Tibial nerve (tissue), 3 donors: ENCODE measurements around the gene MAP3K7.

Source experiments
- CTCF ChIP-seq, 5 experiments: fragments of 200-600 bp in 3 of 5; fragments of 450-650 bp in 2 of 5; sonication (generic) in 3 of 5; IDR thresholded peaks; one replicate each; pipeline ENCODE4 v1.5.1; 2016 to 2019; ENCODE audit warnings: antibody characterized with exemption in 5 of 5, mild to moderate bottlenecking in 3 of 5, moderate library complexity in 2 of 5
- POLR2A ChIP-seq, 2 donors: fragments of 450-650 bp; IDR thresholded peaks; one replicate each; pipeline ENCODE4 v1.6.1; 2017; ENCODE audit warnings: antibody characterized with exemption in 2 of 2, mild to moderate bottlenecking in 2 of 2, moderate library complexity in 2 of 2

- TF ChIP-seq CTCF (IDR thresholded peaks at IDR 0.05), result no peak
- TF ChIP-seq POLR2A (IDR thresholded peaks at IDR 0.05), result no peak
Observed at GRCh38 chr6:90547079-90547478, 39.8 kb downstream of the MAP3K7 start.
